HL-60 (cell line): ENCODE results near the gene IFI44.

ENCODE experiments used
- DNase-seq, 2 experiments: peaks; one replicate each; pipeline ENCODE4 v3.0.0-alpha.2; 2010 to 2020; ENCODE audit warnings: low read depth in 1 of 2, low spot score in 1 of 2
- H3K27ac ChIP-seq: fragments of 250-450 bp; sonication (Bioruptor Pico); replicated peaks from 2 replicates; pipeline ENCODE4 v1.5.1; 2020; ENCODE audit warnings: mild to moderate bottlenecking, moderate library complexity
- H3K27me3 ChIP-seq: fragments of 250-450 bp; sonication (Bioruptor Pico); 2 replicates; pipeline ENCODE4 v1.5.1; 2021; ENCODE audit warnings: mild to moderate bottlenecking, moderate library complexity; ENCODE audit not compliant: insufficient read depth, poor library complexity, severe bottlenecking
- H3K4me3 ChIP-seq: replicated peaks from 2 replicates; pipeline ENCODE4 v1.5.1; 2011; ENCODE audit warnings: mild to moderate bottlenecking, control low read depth, low read length; ENCODE audit not compliant: insufficient read depth
- GABPA ChIP-seq: IDR thresholded peaks from 2 replicates; pipeline ENCODE4 v1.6.1; 2012; ENCODE audit warnings: low read depth
- POLR2AphosphoS5 ChIP-seq: IDR thresholded peaks from 2 replicates; pipeline ENCODE4 v1.6.1; 2012; ENCODE audit warnings: low read depth
- REST ChIP-seq: IDR thresholded peaks from 2 replicates; pipeline ENCODE4 v1.6.1; 2012; ENCODE audit warnings: low read depth; ENCODE audit not compliant: insufficient replicate concordance
- SPI1 ChIP-seq: IDR thresholded peaks from 2 replicates; pipeline ENCODE4 v1.6.1; 2012; ENCODE audit warnings: low read depth, mild to moderate bottlenecking, borderline replicate concordance
- TF ChIP-seq, protein P1 (sequence below): IDR thresholded peaks from one replicate; pipeline ENCODE4 v1.5.1; 2011; ENCODE audit warnings: low read length, control low read depth, inconsistent platforms; ENCODE audit not compliant: insufficient read depth

The IFI44 gene

DNA sequence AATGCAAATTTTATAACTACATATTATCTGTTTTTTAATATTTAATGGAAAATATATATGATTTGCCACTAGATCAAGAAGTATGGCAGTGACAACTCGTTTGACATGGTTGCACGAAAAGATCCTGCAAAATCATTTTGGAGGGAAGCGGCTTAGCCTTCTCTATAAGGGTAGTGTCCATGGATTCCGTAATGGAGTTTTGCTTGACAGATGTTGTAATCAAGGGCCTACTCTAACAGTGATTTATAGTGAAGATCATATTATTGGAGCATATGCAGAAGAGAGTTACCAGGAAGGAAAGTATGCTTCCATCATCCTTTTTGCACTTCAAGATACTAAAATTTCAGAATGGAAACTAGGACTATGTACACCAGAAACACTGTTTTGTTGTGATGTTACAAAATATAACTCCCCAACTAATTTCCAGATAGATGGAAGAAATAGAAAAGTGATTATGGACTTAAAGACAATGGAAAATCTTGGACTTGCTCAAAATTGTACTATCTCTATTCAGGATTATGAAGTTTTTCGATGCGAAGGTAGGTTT lies 556 bp downstream of the IFI44 start:
- Histone ChIP-seq H3K27me3 (peaks cover 2% of the 10 kb centered on the region), H3K4me3 (no peak overlapping the region), H3K27ac (no peak overlapping the region)
- no peak for TF ChIP-seq POLR2AphosphoS5
- TF ChIP-seq REST = no peak
- no peak for TF ChIP-seq SPI1
- no peak for TF ChIP-seq GABPA
- TF ChIP-seq, protein P1, sequence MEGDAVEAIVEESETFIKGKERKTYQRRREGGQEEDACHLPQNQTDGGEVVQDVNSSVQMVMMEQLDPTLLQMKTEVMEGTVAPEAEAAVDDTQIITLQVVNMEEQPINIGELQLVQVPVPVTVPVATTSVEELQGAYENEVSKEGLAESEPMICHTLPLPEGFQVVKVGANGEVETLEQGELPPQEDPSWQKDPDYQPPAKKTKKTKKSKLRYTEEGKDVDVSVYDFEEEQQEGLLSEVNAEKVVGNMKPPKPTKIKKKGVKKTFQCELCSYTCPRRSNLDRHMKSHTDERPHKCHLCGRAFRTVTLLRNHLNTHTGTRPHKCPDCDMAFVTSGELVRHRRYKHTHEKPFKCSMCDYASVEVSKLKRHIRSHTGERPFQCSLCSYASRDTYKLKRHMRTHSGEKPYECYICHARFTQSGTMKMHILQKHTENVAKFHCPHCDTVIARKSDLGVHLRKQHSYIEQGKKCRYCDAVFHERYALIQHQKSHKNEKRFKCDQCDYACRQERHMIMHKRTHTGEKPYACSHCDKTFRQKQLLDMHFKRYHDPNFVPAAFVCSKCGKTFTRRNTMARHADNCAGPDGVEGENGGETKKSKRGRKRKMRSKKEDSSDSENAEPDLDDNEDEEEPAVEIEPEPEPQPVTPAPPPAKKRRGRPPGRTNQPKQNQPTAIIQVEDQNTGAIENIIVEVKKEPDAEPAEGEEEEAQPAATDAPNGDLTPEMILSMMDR = no peak
- no peak for DNase-seq

DNA sequence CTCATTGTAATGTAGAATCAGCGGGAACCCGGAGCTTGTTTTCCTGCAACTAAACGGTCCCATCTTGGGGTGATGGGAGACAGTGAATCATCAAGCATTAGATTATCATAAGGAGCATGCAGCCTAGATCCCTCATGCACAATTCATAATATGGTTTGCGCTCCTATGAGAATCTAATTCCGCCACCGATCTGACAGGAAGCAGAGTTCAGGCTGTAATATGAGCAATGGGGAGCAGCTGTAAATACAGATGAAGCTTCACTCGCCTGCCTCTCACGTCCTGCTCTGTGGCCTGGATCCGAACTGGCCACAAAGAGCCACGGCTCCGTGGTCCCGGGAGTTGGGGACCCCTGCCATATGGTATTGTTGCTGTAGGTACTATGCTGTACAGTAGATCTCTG lies 1.6 kb downstream of the IFI44 start:
- Histone ChIP-seq H3K27me3 (peaks cover 2% of the 10 kb centered on the region), H3K4me3 (no peak overlapping the region), H3K27ac (no peak overlapping the region)
- no peak for DNase-seq
- TF ChIP-seq REST (no peak), GABPA (no peak), SPI1 (no peak), POLR2AphosphoS5 (no peak)
- TF ChIP-seq, protein P1 = no peak

- H3K27me3 ChIP-seq = peaks cover 2% of the 10 kb centered on the region
- no peak overlapping the region for H3K27ac ChIP-seq
- no peak for TF ChIP-seq SPI1
- TF ChIP-seq GABPA = no peak
- TF ChIP-seq REST = no peak
- TF ChIP-seq, protein P1 = no peak
- TF ChIP-seq POLR2AphosphoS5 = no peak
- H3K4me3 ChIP-seq = no peak overlapping the region
- DNase-seq = no peak
Observed at GRCh38 chr1:78652019-78652560, 2.5 kb downstream of the IFI44 start.
